ENCODE results near the gene HNRNPA1. TPM values are rescaled to one million over a fixed set of nuclear protein-coding genes. Genes with fewer than 3 reads are reported as not detected.

Gene HNRNPA1
- 1,291 and 1,409 TPM in 2 replicates for total RNA-seq (2012; rRNA removed)
- polyA plus RNA-seq (2012; rRNA removed), result 631 and 747 TPM in 2 replicates
- 536 and 830 TPM in 2 replicates for polyA plus RNA-seq (2012; cell fraction: cytosol; rRNA removed)
- 116 and 626 TPM in 2 replicates for polyA plus RNA-seq (2012; cell fraction: nucleus; rRNA removed; ENCODE audit: low replicate concordance)
- Bru-seq, nascent RNA, result percentile 100 among the genes with signal in this experiment
- BruChase-seq, experiment 1, labeled RNA remaining after a 6-hour chase, result percentile 100 among the genes with signal in this experiment
- percentile 100 among the genes with signal in this experiment for BruChase-seq, experiment 2, labeled RNA remaining after a 2-hour chase
- long read RNA-seq, full-length matches to known transcripts, result 633 of 688 reads
- long read RNA-seq, partial matches to known transcripts, result 19 of 688 reads
- long read RNA-seq, other reads (novel, unspliced or antisense), result 36 of 688 reads

DNA sequence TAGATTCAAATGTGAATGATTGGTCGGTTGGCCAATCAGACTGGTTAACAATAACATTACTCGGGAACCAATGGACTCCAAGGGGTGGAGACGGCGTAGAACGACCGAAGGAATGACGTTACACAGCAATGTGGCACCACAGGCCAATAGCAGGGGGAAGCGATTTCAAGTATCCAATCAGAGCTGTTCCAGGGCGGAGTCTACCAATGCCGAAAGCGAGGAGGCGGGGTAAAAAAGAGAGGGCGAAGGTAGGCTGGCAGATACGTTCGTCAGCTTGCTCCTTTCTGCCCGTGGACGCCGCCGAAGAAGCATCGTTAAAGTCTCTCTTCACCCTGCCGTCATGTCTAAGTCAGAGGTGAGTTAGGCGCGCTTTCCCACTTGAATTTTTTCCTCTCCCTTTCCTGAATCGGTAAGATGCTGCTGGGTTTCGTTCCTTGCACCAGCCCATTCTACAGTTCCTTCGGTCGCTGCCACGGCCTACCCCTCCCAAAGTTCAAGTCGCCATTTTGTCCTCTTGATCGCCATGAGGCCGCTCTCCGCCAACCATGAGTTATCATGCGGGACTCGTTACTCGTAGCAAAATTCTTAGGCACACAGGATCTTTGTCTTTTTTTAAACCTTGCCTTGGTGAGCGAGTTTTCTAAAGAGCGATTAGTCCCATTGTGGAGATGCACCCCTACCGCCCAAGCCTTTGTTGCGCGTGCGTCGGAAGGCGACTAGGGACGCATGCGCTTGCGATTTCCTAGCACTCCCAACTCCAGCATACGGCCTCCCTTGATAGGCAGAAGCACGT, at the start of gene HNRNPA1:
HNRNPA1 (plus strand) TSS at position 259 of the 793 bp plus-strand sequence; CDS start at position 341, 82 bp downstream.
- peak; percentile 88 for ATAC-seq (ENCODE audit: low read depth)
- BruUV-seq (replicated peaks), result no TSS peak
- TF ChIP-seq SMC3 (IDR thresholded peaks at IDR 0.05; ENCODE audit: low read depth, low read length) (no peak), RCOR1 (IDR thresholded peaks at IDR 0.05; ENCODE audit: insufficient replicate concordance, low read length) (no peak), MAZ (IDR thresholded peaks at IDR 0.05; ENCODE audit: borderline replicate concordance, low read depth, low read length) (no peak), NFE2L2 (IDR thresholded peaks at IDR 0.05; ENCODE audit: low read depth, low read length) (no peak), RAD21 (IDR thresholded peaks at IDR 0.05; ENCODE audit: low read length) (0 out of 2 replicates have a peak, but pooled peaks have one; percentile 11), CEBPB (IDR thresholded peaks at IDR 0.05; ENCODE audit: low read depth, low read length) (0 out of 2 replicates have a peak, but pooled peaks have one; percentile 33), RFX5 (IDR thresholded peaks at IDR 0.05; ENCODE audit: low read depth, low read length) (no peak), CHD1 (IDR thresholded peaks at IDR 0.05; ENCODE audit: low read depth, low read length) (0 out of 2 replicates have a peak, but pooled peaks have one; percentile 78), MXI1 (IDR thresholded peaks at IDR 0.05; ENCODE audit: borderline replicate concordance, low read depth, low read length) (peak; percentile 83), MAFK (IDR thresholded peaks at IDR 0.05; ENCODE audit: low read depth, low read length) (no peak), BHLHE40 (IDR thresholded peaks at IDR 0.05; ENCODE audit: low read depth, low read length) (no peak)
- TF ChIP-seq, protein P1, sequence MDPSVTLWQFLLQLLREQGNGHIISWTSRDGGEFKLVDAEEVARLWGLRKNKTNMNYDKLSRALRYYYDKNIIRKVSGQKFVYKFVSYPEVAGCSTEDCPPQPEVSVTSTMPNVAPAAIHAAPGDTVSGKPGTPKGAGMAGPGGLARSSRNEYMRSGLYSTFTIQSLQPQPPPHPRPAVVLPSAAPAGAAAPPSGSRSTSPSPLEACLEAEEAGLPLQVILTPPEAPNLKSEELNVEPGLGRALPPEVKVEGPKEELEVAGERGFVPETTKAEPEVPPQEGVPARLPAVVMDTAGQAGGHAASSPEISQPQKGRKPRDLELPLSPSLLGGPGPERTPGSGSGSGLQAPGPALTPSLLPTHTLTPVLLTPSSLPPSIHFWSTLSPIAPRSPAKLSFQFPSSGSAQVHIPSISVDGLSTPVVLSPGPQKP (IDR thresholded peaks at IDR 0.05; ENCODE audit: borderline replicate concordance, low read depth, low read length), result no peak
- TF ChIP-seq, protein P2, sequence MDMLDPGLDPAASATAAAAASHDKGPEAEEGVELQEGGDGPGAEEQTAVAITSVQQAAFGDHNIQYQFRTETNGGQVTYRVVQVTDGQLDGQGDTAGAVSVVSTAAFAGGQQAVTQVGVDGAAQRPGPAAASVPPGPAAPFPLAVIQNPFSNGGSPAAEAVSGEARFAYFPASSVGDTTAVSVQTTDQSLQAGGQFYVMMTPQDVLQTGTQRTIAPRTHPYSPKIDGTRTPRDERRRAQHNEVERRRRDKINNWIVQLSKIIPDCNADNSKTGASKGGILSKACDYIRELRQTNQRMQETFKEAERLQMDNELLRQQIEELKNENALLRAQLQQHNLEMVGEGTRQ (IDR thresholded peaks at IDR 0.05; ENCODE audit: low read depth, low read length), result peak; percentile 35; the same call in 1 of the 2 replicates

More for the DNA sequence above, at the start of gene HNRNPA1:
- H3K14ac ChIP-seq (replicated peaks; ENCODE audit: low read depth, low read length), result peak within 1 kb of the TSS; percentile 98
- H3K18ac ChIP-seq (ENCODE audit: low read depth, low read length), result peak within 1 kb of the TSS; percentile 59
- H4K8ac ChIP-seq (ENCODE audit: low read depth in 2 of 2, low read length in 2 of 2), result peak within 1 kb of the TSS; percentile 93 to 96
- peak within 1 kb of the TSS; percentile 63 for H3K4me3 ChIP-seq (ENCODE audit: insufficient read depth, low read depth, low read length)
- H4K20me1 ChIP-seq (ENCODE audit: insufficient read depth, low read length), result peaks cover 54% of the 10 kb centered on the region
- intact Hi-C loops (cut with micrococcal nuclease), result loop anchor here (1.0 kb wide), 2 partner anchors 45 to 79 kb away; partner anchors contain the start of gene COPZ1
- peak within 1 kb of the TSS; percentile 71; the same call in 1 of the 3 replicates for H2BK15ac ChIP-seq (ENCODE audit: low read depth, low read length)
- CTCF ChIA-PET, result interaction anchor here (1.0 to 1.4 kb wide), 2 partner anchors 28 to 64 kb away, joined by 3 to 5 read pairs; no protein-coding TSS in a partner anchor
- peak; percentile 100 for DNase-seq
- H2BK20ac ChIP-seq (ENCODE audit: low read depth, low read length), result peak within 1 kb of the TSS; percentile 70; the same call in 1 of the 2 replicates
- H4K5ac ChIP-seq (ENCODE audit: low read depth, low read length), result peak within 1 kb of the TSS; percentile 82
- in situ Hi-C loops (cut with MboI; ENCODE audit: low sequenced_read_pairs), result no loop called here
- POLR2A ChIA-PET (ENCODE audit: unreplicated experiment), result interaction anchor here (0.6 to 1.0 kb wide), 4 partner anchors 18 to 1631 kb away, joined by 3 to 6 read pairs (median 4); no protein-coding TSS in a partner anchor
- H3K9me1 ChIP-seq (ENCODE audit: insufficient read depth, low read length), result no peaks in the 10 kb centered on the region
- H3K27ac ChIP-seq (ENCODE audit: insufficient read depth, low read length), result peak within 1 kb of the TSS; percentile 82
- peak within 1 kb of the TSS; percentile 86 for H3K4me2 ChIP-seq (ENCODE audit: low read depth, low read length)
- H2AFZ ChIP-seq (replicated peaks; ENCODE audit: low read length, poor library complexity), result peak within 1 kb of the TSS; percentile 94
- peaks cover 27% of the 10 kb centered on the region for H3K36me3 ChIP-seq (ENCODE audit: control insufficient read depth, insufficient read depth, low read length)
- H3K56ac ChIP-seq (ENCODE audit: extremely low read depth, insufficient read depth, low read length), result peak within 1 kb of the TSS; percentile 97
- H3K4me1 ChIP-seq (ENCODE audit: control insufficient read depth, insufficient read depth, low read length), result peaks cover 3% of the 10 kb centered on the region
- H2BK120ac ChIP-seq (ENCODE audit: low read depth, low read length), result peak within 1 kb of the TSS; percentile 75
- peak within 1 kb of the TSS; percentile 96 for H2AK5ac ChIP-seq (ENCODE audit: low read depth, low read length)
- peak within 1 kb of the TSS; percentile 93 for H3K9ac ChIP-seq (ENCODE audit: low read depth, low read length)
- H3K9me3 ChIP-seq (ENCODE audit: control insufficient read depth, insufficient read depth, low read length), result no peaks in the 10 kb centered on the region
- dilution Hi-C loops (cut with HindIII; ENCODE audit: low sequenced_read_pairs, unreplicated experiment), result no loop called here
- H4K91ac ChIP-seq (ENCODE audit: insufficient read depth, low read depth, low read length), result peak within 1 kb of the TSS; percentile 94
- WGBS, 2 experiments (ENCODE audit: extremely low coverage in 2 of 2, insufficient read length in 1 of 2), result 0% methylated on average over 28 of the region's 48 CpGs; no CpG with 5 or more reads in 1 of the 2 experiments
- H3K27me3 ChIP-seq (ENCODE audit: control insufficient read depth, insufficient read depth, low read length), result no peaks in the 10 kb centered on the region
- H2AK9ac ChIP-seq (replicated peaks; ENCODE audit: low read depth, low read length, poor library complexity), result peak within 1 kb of the TSS; percentile 99
- H3K4ac ChIP-seq (ENCODE audit: low read depth, low read length), result peak within 1 kb of the TSS; percentile 96
- H3K23ac ChIP-seq (ENCODE audit: low read depth, low read length), result peak within 1 kb of the TSS; percentile 99
- peak within 1 kb of the TSS; percentile 88 for H2BK5ac ChIP-seq (ENCODE audit: low read depth, low read length, poor library complexity, severe bottlenecking)
- peaks cover under 1 to 34% of the 10 kb centered on the region in 2 experiments for H3K79me1 ChIP-seq (ENCODE audit: low read depth in 1 of 2, low read length in 2 of 2)

Measured in IMR-90 (cell line).